Mesenchymal stem cell (in vitro differentiated cells and primary cell): ENCODE results near the gene ZBTB8OS.

Experiments used
- DNase-seq: peaks from one replicate; pipeline ENCODE4 v3.0.0-alpha.2; 2013
- H2AFZ ChIP-seq: one replicate; pipeline ENCODE4 v1.6.1; 2013; ENCODE audit warnings: low read depth, mild to moderate bottlenecking, control low read depth, inconsistent platforms, low read length, moderate library complexity
- H2AK5ac ChIP-seq: 2 replicates; pipeline ENCODE4 v1.6.1; 2013; ENCODE audit warnings: low read length, moderate library complexity, mild to moderate bottlenecking, inconsistent platforms; ENCODE audit not compliant: severe bottlenecking
- H2BK120ac ChIP-seq: one replicate; pipeline ENCODE4 v1.6.1; 2013; ENCODE audit warnings: low read depth, mild to moderate bottlenecking, inconsistent platforms, low read length, moderate library complexity
- H2BK12ac ChIP-seq, 2 experiments: one replicate each; pipeline ENCODE4 v1.6.1; 2013; ENCODE audit warnings: inconsistent platforms in 2 of 2, low read length in 2 of 2, mild to moderate bottlenecking in 2 of 2, moderate library complexity in 2 of 2, control low read depth in 1 of 2
- H2BK15ac ChIP-seq: one replicate; pipeline ENCODE4 v1.6.1; 2013; ENCODE audit warnings: mild to moderate bottlenecking, low read depth, inconsistent platforms; ENCODE audit not compliant: poor library complexity, severe bottlenecking
- H2BK5ac ChIP-seq: 2 replicates; pipeline ENCODE4 v1.6.1; 2013; ENCODE audit warnings: low read depth, mild to moderate bottlenecking, low read length, control low read depth, inconsistent platforms; ENCODE audit not compliant: poor library complexity, severe bottlenecking
- H3K14ac ChIP-seq, 2 experiments: one replicate each; pipeline ENCODE4 v1.6.1; 2013; ENCODE audit warnings: inconsistent platforms in 2 of 2, low read length in 2 of 2, control low read depth in 1 of 2, mild to moderate bottlenecking in 1 of 2, moderate library complexity in 1 of 2
- H3K18ac ChIP-seq, 2 experiments: one replicate each; pipeline ENCODE4 v1.6.1; 2013; ENCODE audit warnings: inconsistent platforms in 2 of 2, low read length in 2 of 2, control low read depth in 1 of 2, low read depth in 1 of 2, mild to moderate bottlenecking in 1 of 2
- H3K23ac ChIP-seq, 2 experiments: one replicate each; pipeline ENCODE4 v1.6.1; 2013; ENCODE audit warnings: inconsistent platforms in 2 of 2, low read length in 2 of 2, mild to moderate bottlenecking in 2 of 2, moderate library complexity in 2 of 2, control low read depth in 1 of 2
- H3K27ac ChIP-seq: 2 replicates; pipeline ENCODE4 v1.5.1; 2013; ENCODE audit warnings: mild to moderate bottlenecking, moderate library complexity, low read length, control low read depth, inconsistent platforms; ENCODE audit not compliant: poor library complexity, severe bottlenecking
- H3K27me3 ChIP-seq, 2 experiments: 2 replicates each; pipeline versions ENCODE4 v1.6.1 to v1.7.0; 2013; ENCODE audit warnings: low read length in 2 of 2, mild to moderate bottlenecking in 2 of 2, moderate library complexity in 2 of 2, control low read depth in 1 of 2, inconsistent platforms in 1 of 2; ENCODE audit not compliant: control insufficient read depth in 1 of 2, insufficient read depth in 1 of 2
- H3K36me3 ChIP-seq, 2 experiments: 2 replicates each; pipeline versions ENCODE4 v1.6.1 to v1.7.0; 2013; ENCODE audit warnings: low read length in 2 of 2, control low read depth in 1 of 2, inconsistent platforms in 1 of 2, low read depth in 1 of 2, mild to moderate bottlenecking in 1 of 2; ENCODE audit not compliant: insufficient read depth in 2 of 2, control insufficient read depth in 1 of 2
- H3K4ac ChIP-seq, 2 experiments: one replicate each; pipeline ENCODE4 v1.6.1; 2013; ENCODE audit warnings: inconsistent platforms in 2 of 2, low read length in 2 of 2, mild to moderate bottlenecking in 2 of 2, moderate library complexity in 2 of 2, control low read depth in 1 of 2, low read depth in 1 of 2
- H3K4me1 ChIP-seq: 2 replicates; pipeline ENCODE4 v1.6.1; 2013; ENCODE audit warnings: low read depth, low read length, control low read depth; ENCODE audit not compliant: control insufficient read depth, insufficient read depth
- H3K4me2 ChIP-seq: 2 replicates; pipeline ENCODE4 v1.6.1; 2013; ENCODE audit warnings: low read length, mild to moderate bottlenecking, inconsistent platforms; ENCODE audit not compliant: poor library complexity, severe bottlenecking
- H3K4me3 ChIP-seq, 2 experiments: 2 replicates each; pipeline versions ENCODE4 v1.5.1 to v1.7.0; 2013; ENCODE audit warnings: low read length in 2 of 2, mild to moderate bottlenecking in 2 of 2, control low read depth in 1 of 2, low read depth in 1 of 2; ENCODE audit not compliant: insufficient read depth in 1 of 2
- H3K79me1 ChIP-seq: replicated peaks from 2 replicates; pipeline ENCODE4 v1.6.1; 2013; ENCODE audit warnings: mild to moderate bottlenecking, control low read depth, low read length, inconsistent platforms; ENCODE audit not compliant: poor library complexity, severe bottlenecking
- H3K9ac ChIP-seq: 2 replicates; pipeline ENCODE4 v1.7.0; 2013; ENCODE audit warnings: mild to moderate bottlenecking, low read length, moderate library complexity
- H3K9me3 ChIP-seq: 2 replicates; pipeline ENCODE4 v1.7.0; 2013; ENCODE audit warnings: mild to moderate bottlenecking, low read length; ENCODE audit not compliant: control insufficient read depth
- H4K8ac ChIP-seq: one replicate; pipeline ENCODE4 v1.6.1; 2013; ENCODE audit warnings: inconsistent platforms, mild to moderate bottlenecking, low read length, moderate library complexity
- H4K91ac ChIP-seq: one replicate; pipeline ENCODE4 v1.6.1; 2013; ENCODE audit warnings: mild to moderate bottlenecking, low read length, inconsistent platforms
- WGBS: methylation state at CpG from one replicate; pipeline ENCODE4 v1.1.7; 2013; ENCODE audit warnings: mixed read lengths; 5-methylcytosine and 5-hydroxymethylcytosine counted together

The ZBTB8OS gene

GRCh38 chr1:32693455-32694174 is 43.3 kb upstream of the ZBTB8OS start:
- peaks cover 5% of the 10 kb centered on the region for H3K79me1 ChIP-seq
- no peak overlapping the region for H3K23ac ChIP-seq
- H3K4me3 ChIP-seq: no peak overlapping the region
- H2BK15ac ChIP-seq: no peak overlapping the region
- H2BK120ac ChIP-seq: no peak overlapping the region
- H3K27me3 ChIP-seq: no peaks in the 10 kb centered on the region
- H3K4me2 ChIP-seq: no peak overlapping the region
- no peak overlapping the region for H3K14ac ChIP-seq
- H3K9ac ChIP-seq: peak overlapping the region; percentile 48
- no peak overlapping the region for H2AFZ ChIP-seq
- H3K4ac ChIP-seq: no peak overlapping the region
- DNase-seq: no peak
- peaks cover 15% of the 10 kb centered on the region for H3K4me1 ChIP-seq
- peaks cover 56 to 68% of the 10 kb centered on the region in 2 experiments for H3K36me3 ChIP-seq
- peak overlapping the region in 1 of 2 experiments; percentile 42 for H3K18ac ChIP-seq
- no peak overlapping the region for H2BK12ac ChIP-seq
- no peak overlapping the region for H4K91ac ChIP-seq
- H3K27ac ChIP-seq: no peak overlapping the region
- WGBS: 94% methylated on average over 6 of the region's 6 CpGs
- no peaks in the 10 kb centered on the region for H3K9me3 ChIP-seq
- no peak overlapping the region for H2AK5ac ChIP-seq
- H2BK5ac ChIP-seq: no peak overlapping the region
- H4K8ac ChIP-seq: no peak overlapping the region

GRCh38 chr1:32686387-32686786 is 36.0 kb upstream of the ZBTB8OS start:
- no peak overlapping the region for H3K18ac ChIP-seq
- H2BK120ac ChIP-seq: no peak overlapping the region
- no peak overlapping the region for H2BK12ac ChIP-seq
- H3K9me3 ChIP-seq: no peaks in the 10 kb centered on the region
- H3K4me3 ChIP-seq: no peak overlapping the region
- H2BK15ac ChIP-seq: no peak overlapping the region
- no peak for DNase-seq
- H3K4me2 ChIP-seq: no peak overlapping the region
- no peak overlapping the region for H3K14ac ChIP-seq
- over 99% methylated on average over 2 of the region's 2 CpGs for WGBS
- H3K36me3 ChIP-seq: peaks cover 41 to 72% of the 10 kb centered on the region in 2 experiments
- no peak overlapping the region for H2AK5ac ChIP-seq
- peak overlapping the region; percentile 78 for H4K8ac ChIP-seq
- no peak overlapping the region for H3K27ac ChIP-seq
- no peak overlapping the region for H3K9ac ChIP-seq
- H3K27me3 ChIP-seq: no peaks in the 10 kb centered on the region
- H3K79me1 ChIP-seq: peaks cover 3% of the 10 kb centered on the region
- H2BK5ac ChIP-seq: no peak overlapping the region
- H3K23ac ChIP-seq: no peak overlapping the region
- H3K4ac ChIP-seq: no peak overlapping the region
- H2AFZ ChIP-seq: no peak overlapping the region
- no peaks in the 10 kb centered on the region for H3K4me1 ChIP-seq
- no peak overlapping the region for H4K91ac ChIP-seq

GRCh38 chr1:32685498-32685897 is 35.1 kb upstream of the ZBTB8OS start:
- H2BK12ac ChIP-seq: no peak overlapping the region
- no peak overlapping the region for H2BK15ac ChIP-seq
- no peaks in the 10 kb centered on the region for H3K9me3 ChIP-seq
- no peak overlapping the region for H2AK5ac ChIP-seq
- no peak overlapping the region for H3K4me2 ChIP-seq
- 90% methylated on average over 2 of the region's 2 CpGs for WGBS
- no peak overlapping the region for H3K23ac ChIP-seq
- no peak overlapping the region for H4K91ac ChIP-seq
- H3K36me3 ChIP-seq: peaks cover 33 to 79% of the 10 kb centered on the region in 2 experiments
- H3K4ac ChIP-seq: no peak overlapping the region
- DNase-seq: no peak
- H3K9ac ChIP-seq: no peak overlapping the region
- no peak overlapping the region for H3K18ac ChIP-seq
- no peak overlapping the region for H3K27ac ChIP-seq
- peaks cover 3% of the 10 kb centered on the region for H3K79me1 ChIP-seq
- no peak overlapping the region for H2BK5ac ChIP-seq
- H3K4me3 ChIP-seq: no peak overlapping the region
- H2BK120ac ChIP-seq: no peak overlapping the region
- H4K8ac ChIP-seq: no peak overlapping the region
- no peaks in the 10 kb centered on the region for H3K27me3 ChIP-seq
- no peak overlapping the region for H2AFZ ChIP-seq
- no peak overlapping the region for H3K14ac ChIP-seq
- H3K4me1 ChIP-seq: no peaks in the 10 kb centered on the region

- DNase-seq: peak; percentile 23
- H3K27me3 ChIP-seq: no peaks in the 10 kb centered on the region
- H3K18ac ChIP-seq: no peak overlapping the region
- H3K4me2 ChIP-seq: no peak overlapping the region
- peak overlapping the region; percentile 59 for H3K9ac ChIP-seq
- H4K91ac ChIP-seq: no peak overlapping the region
- H2BK15ac ChIP-seq: no peak overlapping the region
- peaks cover 29 to 80% of the 10 kb centered on the region in 2 experiments for H3K36me3 ChIP-seq
- no peak overlapping the region for H2BK120ac ChIP-seq
- H3K4ac ChIP-seq: no peak overlapping the region
- H3K4me3 ChIP-seq: no peak overlapping the region
- H3K9me3 ChIP-seq: no peaks in the 10 kb centered on the region
- no peak overlapping the region for H3K27ac ChIP-seq
- no peak overlapping the region for H3K23ac ChIP-seq
- no peak overlapping the region for H2BK12ac ChIP-seq
- no peaks in the 10 kb centered on the region for H3K4me1 ChIP-seq
- 87% methylated on average over 2 of the region's 2 CpGs for WGBS
- H2AK5ac ChIP-seq: no peak overlapping the region
- H2BK5ac ChIP-seq: no peak overlapping the region
- no peak overlapping the region for H3K14ac ChIP-seq
- peaks cover 3% of the 10 kb centered on the region for H3K79me1 ChIP-seq
- no peak overlapping the region for H4K8ac ChIP-seq
- no peak overlapping the region for H2AFZ ChIP-seq
These were observed 33.9 kb upstream of the ZBTB8OS start for GRCh38 chr1:32684167-32684811.
